GM10248 (cell line): ENCODE measurements around the gene ZNF57.
"Not testable (repeated sequence)": the region's sequence is repeated elsewhere in the genome, so short reads cannot be mapped to it uniquely, and the experiment has no call there.

ENCODE experiments used
- CTCF ChIA-PET: fragments of 300-600 bp; sonication (Branson Sonifier 250); formaldehyde crosslinking; extraction: SDS; loops from one replicate; lab custom pipeline; 2021; ENCODE audit warnings: antibody characterized with exemption; lab: Yijun Ruan, JAX
- POLR2A ChIA-PET: fragments of 350-650 bp; sonication (Branson Sonifier 250); formaldehyde crosslinking; extraction: SDS; loops from one replicate; lab custom pipeline; 2020; ENCODE audit warnings: antibody characterized with exemption; lab: Yijun Ruan, JAX
- DNase-seq: peaks from one replicate; pipeline ENCODE4 v3.0.0; 2012; ENCODE audit errors: extremely low spot score
- CTCF ChIP-seq: IDR thresholded peaks from 2 replicates; pipeline ENCODE4 v1.5.1; 2012; ENCODE audit warnings: mild to moderate bottlenecking, low read depth; ENCODE audit errors: extremely low read depth, missing control alignments, control extremely low read depth

Gene ZNF57

DNA sequence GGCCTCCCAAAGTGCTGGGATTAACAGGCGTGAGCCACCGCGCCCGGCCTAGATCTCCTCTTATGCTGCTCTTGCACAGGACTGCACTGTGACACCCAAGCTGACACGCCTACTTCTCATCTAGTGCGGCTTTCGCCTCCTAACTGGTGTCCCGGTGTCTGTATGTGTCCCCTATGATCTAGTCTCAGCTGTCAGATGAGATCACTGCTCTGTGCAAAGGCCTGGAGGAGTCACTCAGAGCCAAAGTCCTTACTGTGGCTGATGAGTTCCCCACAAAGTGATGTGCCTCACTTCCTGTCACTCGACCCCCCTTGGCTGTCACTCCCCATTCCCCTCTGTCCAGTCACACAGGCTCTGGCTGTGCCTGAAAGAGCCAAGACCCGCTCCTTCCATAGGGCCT lies 31.1 kb upstream of the ZNF57 start:
- CTCF ChIA-PET: interaction anchor here (1.2 to 1.3 kb wide), 2 partner anchors 19 to 28 kb away, joined by 3 to 4 read pairs; partner anchors contain the start of gene ZNF555
- DNase-seq: no peak

GRCh38 chr19:2872175-2872574 lies 28.6 kb upstream of the ZNF57 start:
- not testable (repeated sequence) for DNase-seq
- ChIA-PET POLR2A (interaction anchor here (0.7 kb wide), 1 partner anchor 29 kb away, joined by 5 read pairs; the partner anchor contains the start of gene ZNF57), CTCF (interaction anchor here (0.8 to 3.8 kb wide), 8 partner anchors 11 to 223 kb away, joined by 3 to 23 read pairs (median 4); no protein-coding TSS in a partner anchor)

More for the DNA sequence above, 31.1 kb upstream of the ZNF57 start:
- POLR2A ChIA-PET: no interaction called here
- TF ChIP-seq CTCF: no peak

DNA sequence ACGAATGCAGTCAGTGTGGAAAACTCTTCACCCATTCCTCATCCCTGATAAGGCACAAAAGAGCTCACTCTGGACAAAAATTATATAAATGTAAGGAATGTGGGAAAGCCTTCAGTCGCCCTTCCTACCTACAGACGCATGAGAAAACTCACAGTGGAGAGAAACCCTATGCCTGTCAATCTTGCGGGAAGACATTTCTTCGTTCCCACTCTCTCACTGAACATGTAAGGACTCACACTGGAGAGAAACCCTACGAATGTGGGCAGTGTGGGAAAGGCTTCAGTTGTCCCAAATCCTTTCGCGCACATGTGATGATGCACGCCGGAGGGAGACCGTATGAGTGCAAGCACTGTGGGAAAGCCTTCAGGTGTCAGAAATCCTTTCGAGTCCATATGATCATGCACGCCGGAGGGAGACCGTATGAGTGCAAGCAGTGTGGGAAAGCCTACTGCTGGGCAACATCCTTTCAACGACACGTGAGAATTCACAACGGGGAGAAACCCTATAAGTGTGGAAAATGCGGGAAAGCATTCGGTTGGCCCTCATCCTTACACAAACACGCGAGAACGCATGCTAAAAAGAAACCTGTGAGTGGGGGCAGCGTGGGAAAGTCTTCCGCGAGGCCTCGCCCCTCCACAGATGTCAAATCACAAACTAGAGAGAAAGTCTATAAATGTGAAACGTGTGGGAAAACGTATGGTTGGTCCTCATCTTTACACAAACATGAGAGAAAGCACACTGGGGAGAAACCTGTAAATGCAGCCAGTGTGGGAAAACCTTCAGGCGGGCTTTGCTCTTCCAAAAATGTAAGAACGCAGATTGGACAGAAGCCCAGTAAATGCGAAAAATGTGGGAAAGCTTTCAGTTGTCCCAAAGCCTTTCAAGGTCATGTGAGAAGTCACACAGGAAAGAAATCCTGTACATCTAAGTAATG lies 23.1 kb upstream of the ZNF57 start:
- no peak for DNase-seq
- POLR2A ChIA-PET: no interaction called here
- CTCF ChIA-PET: interaction anchor here (2.8 kb wide), 1 partner anchor 229 kb away, joined by 8 read pairs; no protein-coding TSS in a partner anchor

GRCh38 chr19:2883686-2884439 lies 16.9 kb upstream of the ZNF57 start:
- no peak for DNase-seq
- CTCF ChIA-PET: interaction anchor here (0.8 to 1.7 kb wide), 2 partner anchors 11 to 24 kb away, joined by 3 to 4 read pairs; no protein-coding TSS in a partner anchor
- TF ChIP-seq CTCF: no peak
- POLR2A ChIA-PET: no interaction called here

More for the DNA sequence above, 23.1 kb upstream of the ZNF57 start:
- no peak for TF ChIP-seq CTCF

DNA sequence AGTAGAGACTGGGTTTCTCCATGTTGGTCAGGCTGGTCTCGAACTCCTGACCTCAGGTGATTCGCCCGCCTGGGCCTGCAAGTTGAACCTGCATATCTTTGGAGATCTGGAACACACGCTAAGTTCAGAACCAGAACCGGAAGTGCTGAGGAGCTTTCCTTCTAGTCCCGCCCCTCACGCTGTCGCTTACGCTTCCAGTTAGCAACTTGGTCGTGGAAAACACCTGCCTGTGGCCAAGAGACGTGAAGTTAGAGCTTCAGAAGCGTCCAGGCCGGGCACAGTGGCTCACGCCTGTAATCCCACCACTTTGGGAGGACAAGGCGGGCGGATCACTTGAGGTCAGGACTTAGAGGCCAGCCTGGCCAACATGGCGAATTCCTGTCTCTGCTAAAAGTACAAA lies 15.0 kb upstream of the ZNF57 start:
- ChIA-PET POLR2A (no interaction called here), CTCF (interaction anchor here (1.5 to 3.3 kb wide), 3 partner anchors 27 to 237 kb away, joined by 3 to 20 read pairs (median 9); no protein-coding TSS in a partner anchor)
- TF ChIP-seq CTCF: no peak
- DNase-seq: no peak

- ChIA-PET POLR2A (interaction anchor here (0.5 kb wide), 1 partner anchor 44 kb away, joined by 4 read pairs; no protein-coding TSS in a partner anchor), CTCF (interaction anchor here (0.7 to 3.3 kb wide), 32 partner anchors 8 to 293 kb away, joined by 3 to 20 read pairs (median 4); partner anchors contain the start of genes TLE2, ZNF555 and ZNF57)
- DNase-seq: peak; percentile 70
- peak; percentile 62 for TF ChIP-seq CTCF
Observed at GRCh38 chr19:2887391-2887914, 13.3 kb upstream of the ZNF57 start.
